Hepatocyte (in vitro differentiated cells): ENCODE results near the gene SNX19. TPM values are rescaled to one million over a fixed set of nuclear protein-coding genes. Genes with fewer than 3 reads are reported as not detected.
"Not testable (repeated sequence)": the region's sequence is repeated elsewhere in the genome, so short reads cannot be mapped to it uniquely, and the experiment has no call there.

Source experiments
- DNase-seq: peaks from one replicate; pipeline ENCODE4 v3.0.0-alpha.2; 2016; ENCODE audit warnings: low spot score
- H2AFZ ChIP-seq: fragments of 200-600 bp; sonication (generic); 2 replicates; pipeline ENCODE4 v1.6.0; 2016; ENCODE audit warnings: antibody characterized with exemption, mild to moderate bottlenecking
- H3K27ac ChIP-seq: fragments of 200-600 bp; sonication (generic); 2 replicates; pipeline ENCODE4 v1.5.1; 2016; ENCODE audit warnings: mild to moderate bottlenecking
- H3K27me3 ChIP-seq: fragments of 200-600 bp; sonication (generic); 2 replicates; pipeline ENCODE4 v1.6.1; 2016
- H3K36me3 ChIP-seq: fragments of 200-600 bp; sonication (generic); replicated peaks from 2 replicates; pipeline ENCODE4 v1.5.1; 2016; ENCODE audit warnings: low read depth; ENCODE audit not compliant: insufficient read depth
- H3K4me1 ChIP-seq: fragments of 200-600 bp; sonication (generic); 2 replicates; pipeline ENCODE4 v1.5.1; 2016; ENCODE audit warnings: mild to moderate bottlenecking, moderate library complexity; ENCODE audit not compliant: insufficient read depth
- H3K4me2 ChIP-seq: fragments of 200-600 bp; sonication (generic); 2 replicates; pipeline ENCODE4 v1.6.0; 2016
- H3K4me3 ChIP-seq: fragments of 200-600 bp; sonication (generic); 2 replicates; pipeline ENCODE4 v1.5.1; 2016; ENCODE audit warnings: mild to moderate bottlenecking
- H3K79me2 ChIP-seq: fragments of 200-600 bp; sonication (generic); 2 replicates; pipeline ENCODE4 v1.6.0; 2017; ENCODE audit warnings: mild to moderate bottlenecking
- H3K9me2 ChIP-seq: fragments of 200-600 bp; sonication (generic); replicated peaks from 2 replicates; pipeline ENCODE4 v1.6.0; 2017; ENCODE audit warnings: mild to moderate bottlenecking; ENCODE audit not compliant: insufficient read depth
- H3K9me3 ChIP-seq: fragments of 200-600 bp; sonication (generic); 2 replicates; pipeline ENCODE4 v1.5.1; 2016; ENCODE audit warnings: low read depth, mild to moderate bottlenecking
- H4K20me1 ChIP-seq: fragments of 200-600 bp; sonication (generic); 2 replicates; pipeline ENCODE4 v1.6.0; 2016; ENCODE audit warnings: mild to moderate bottlenecking; ENCODE audit not compliant: insufficient read depth, poor library complexity, severe bottlenecking
- EZH2 ChIP-seq: fragments of 200-600 bp; sonication (generic); IDR thresholded peaks from 2 replicates; pipeline ENCODE4 v1.6.1; 2016; ENCODE audit warnings: antibody characterized with exemption, mild to moderate bottlenecking, borderline replicate concordance
- EZH2phosphoT487 ChIP-seq: fragments of 200-600 bp; sonication (generic); IDR thresholded peaks from one replicate; pipeline ENCODE4 v1.6.1; 2018; ENCODE audit warnings: antibody characterized with exemption, mild to moderate bottlenecking, low read depth, moderate library complexity; ENCODE audit not compliant: unreplicated experiment, severe bottlenecking
- WGBS: methylation state at CpG from one replicate; pipeline ENCODE4 v1.1.6; 2016; ENCODE audit warnings: low lambda C conversion rate; ENCODE audit errors: missing lambda C conversion rate; 5-methylcytosine and 5-hydroxymethylcytosine counted together
- polyA plus RNA-seq: library from polyadenylated mRNA; unstranded; fragments of >200 nt; fragmentation: Nextera tagmentation; extraction: Ambion mirVana; gene quantifications from 2 replicates; pipeline ENCODE4 v1.2.1, GENCODE V29; 2016
- total RNA-seq: library from RNA; depleted of rRNA; stranded (reverse); fragments of >200 nt; gene quantifications from 2 replicates; pipeline ENCODE4 v1.2.3, GENCODE V29; 2014
- TF ChIP-seq, protein P1 (sequence below): fragments of 200-600 bp; sonication (generic); IDR thresholded peaks from 2 replicates; pipeline ENCODE4 v1.5.1; 2016; ENCODE audit warnings: antibody characterized with exemption, mild to moderate bottlenecking; ENCODE audit not compliant: poor library complexity

Gene SNX19
- total and polyA plus RNA-seq, 2 experiments from 2014 or later = 40.6 to 64.3 TPM

DNA sequence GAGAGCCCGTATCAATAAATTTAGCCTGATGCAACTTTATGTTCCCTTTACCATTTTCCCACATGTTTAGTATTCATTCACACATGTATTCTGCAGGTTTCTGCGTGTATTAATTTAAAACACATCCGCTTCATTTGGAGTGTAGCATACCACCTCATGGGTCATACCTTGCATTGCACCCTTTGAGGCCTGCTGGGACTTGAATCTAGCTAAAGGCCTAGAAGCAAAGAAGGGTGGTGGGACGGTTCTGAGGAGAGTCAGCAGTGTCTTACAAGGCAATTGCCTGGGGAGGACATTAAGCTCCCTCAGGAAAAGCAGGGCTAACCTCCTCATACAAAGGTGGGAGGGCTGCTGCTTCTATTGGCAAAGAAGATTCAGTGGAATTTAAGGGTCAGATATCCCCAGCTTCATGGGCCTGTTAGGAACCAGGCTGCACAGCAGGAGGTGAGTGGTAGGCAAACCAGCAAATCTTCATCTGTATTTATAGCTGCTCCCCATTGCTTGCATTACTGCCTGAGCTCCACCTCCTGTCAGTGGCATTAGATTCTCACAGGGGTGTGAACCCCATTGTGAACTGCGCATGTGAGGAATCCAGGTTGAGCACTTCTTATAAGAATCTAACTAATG, 15.9 kb upstream of the SNX19 start:
- TF ChIP-seq EZH2phosphoT487 (no peak), EZH2 (no peak)
- TF ChIP-seq, protein P1, sequence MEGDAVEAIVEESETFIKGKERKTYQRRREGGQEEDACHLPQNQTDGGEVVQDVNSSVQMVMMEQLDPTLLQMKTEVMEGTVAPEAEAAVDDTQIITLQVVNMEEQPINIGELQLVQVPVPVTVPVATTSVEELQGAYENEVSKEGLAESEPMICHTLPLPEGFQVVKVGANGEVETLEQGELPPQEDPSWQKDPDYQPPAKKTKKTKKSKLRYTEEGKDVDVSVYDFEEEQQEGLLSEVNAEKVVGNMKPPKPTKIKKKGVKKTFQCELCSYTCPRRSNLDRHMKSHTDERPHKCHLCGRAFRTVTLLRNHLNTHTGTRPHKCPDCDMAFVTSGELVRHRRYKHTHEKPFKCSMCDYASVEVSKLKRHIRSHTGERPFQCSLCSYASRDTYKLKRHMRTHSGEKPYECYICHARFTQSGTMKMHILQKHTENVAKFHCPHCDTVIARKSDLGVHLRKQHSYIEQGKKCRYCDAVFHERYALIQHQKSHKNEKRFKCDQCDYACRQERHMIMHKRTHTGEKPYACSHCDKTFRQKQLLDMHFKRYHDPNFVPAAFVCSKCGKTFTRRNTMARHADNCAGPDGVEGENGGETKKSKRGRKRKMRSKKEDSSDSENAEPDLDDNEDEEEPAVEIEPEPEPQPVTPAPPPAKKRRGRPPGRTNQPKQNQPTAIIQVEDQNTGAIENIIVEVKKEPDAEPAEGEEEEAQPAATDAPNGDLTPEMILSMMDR = no peak
- DNase-seq = no peak
- Histone ChIP-seq H3K9me3 (no peaks in the 10 kb centered on the region), H3K4me3 (no peak overlapping the region), H3K9me2 (no peaks in the 10 kb centered on the region), H3K36me3 (no peaks in the 10 kb centered on the region), H3K27me3 (no peaks in the 10 kb centered on the region), H2AFZ (no peak overlapping the region), H3K27ac (no peak overlapping the region), H4K20me1 (no peaks in the 10 kb centered on the region), H3K79me2 (no peaks in the 10 kb centered on the region), H3K4me1 (no peaks in the 10 kb centered on the region), H3K4me2 (no peak overlapping the region)
- WGBS = 89% methylated on average over 5 of the region's 5 CpGs

DNA sequence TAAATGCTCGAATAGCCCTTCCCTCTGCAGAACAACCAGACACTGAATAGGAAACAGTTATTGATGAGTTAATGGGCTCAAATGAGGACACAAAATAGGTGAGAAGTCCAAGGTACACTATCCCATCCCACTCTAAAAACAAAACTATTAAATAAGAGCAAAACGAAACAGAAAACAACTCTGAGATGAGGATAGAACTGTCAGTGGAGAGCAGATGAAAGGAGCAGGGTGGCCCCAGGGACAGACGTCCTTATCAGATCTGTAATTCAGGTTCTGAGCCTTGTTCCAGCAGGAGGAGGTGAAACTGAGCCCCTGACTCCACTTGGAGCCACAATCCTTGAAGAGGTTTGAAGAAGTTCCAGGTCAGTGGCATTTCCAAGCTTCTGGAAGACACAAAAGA, 8.5 kb upstream of the SNX19 start:
- Histone ChIP-seq H3K4me2 (no peak overlapping the region), H3K36me3 (no peaks in the 10 kb centered on the region)

DNA sequence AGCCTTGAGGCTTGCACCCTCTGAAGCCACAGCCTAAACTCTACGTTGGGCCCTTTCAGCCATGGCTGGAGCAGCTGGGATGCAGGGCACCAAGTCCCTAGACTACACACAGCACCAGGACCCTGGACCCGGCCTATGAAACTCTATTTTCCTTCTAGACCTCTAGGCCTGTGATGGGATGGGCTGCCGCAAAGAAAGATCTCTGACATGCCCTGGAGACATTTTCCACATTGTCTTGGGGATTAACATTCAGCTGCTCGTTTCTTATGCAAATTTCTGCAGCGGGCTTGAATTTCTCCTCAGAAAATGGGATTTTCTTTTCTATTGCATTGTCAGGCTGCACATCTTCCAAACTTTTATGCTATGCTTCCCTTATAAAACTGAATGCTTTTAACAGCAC, 4.3 kb upstream of the SNX19 start:
- not testable (repeated sequence) for H2AFZ ChIP-seq, DNase-seq, H3K79me2 ChIP-seq, H3K4me1 ChIP-seq, H3K9me3 ChIP-seq, H3K4me2 ChIP-seq, H3K4me3 ChIP-seq, H3K36me3 ChIP-seq, H4K20me1 ChIP-seq, H3K27ac ChIP-seq, H3K9me2 ChIP-seq
- WGBS = 56% methylated on average over 5 of the region's 5 CpGs
- peaks cover 15% of the 10 kb centered on the region for H3K27me3 ChIP-seq

More for the DNA sequence above, 8.5 kb upstream of the SNX19 start:
- Histone ChIP-seq H3K27me3 (peaks cover 15% of the 10 kb centered on the region), H3K9me2 (no peaks in the 10 kb centered on the region), H3K9me3 (no peaks in the 10 kb centered on the region), H3K27ac (no peak overlapping the region), H3K79me2 (no peaks in the 10 kb centered on the region), H3K4me3 (no peak overlapping the region), H3K4me1 (no peaks in the 10 kb centered on the region), H4K20me1 (no peaks in the 10 kb centered on the region), H2AFZ (no peak overlapping the region)
- WGBS = 45% methylated on average over 3 of the region's 3 CpGs
- no peak for DNase-seq
- TF ChIP-seq EZH2phosphoT487 = no peak
- no peak for TF ChIP-seq EZH2
- TF ChIP-seq, protein P1 = no peak

DNA sequence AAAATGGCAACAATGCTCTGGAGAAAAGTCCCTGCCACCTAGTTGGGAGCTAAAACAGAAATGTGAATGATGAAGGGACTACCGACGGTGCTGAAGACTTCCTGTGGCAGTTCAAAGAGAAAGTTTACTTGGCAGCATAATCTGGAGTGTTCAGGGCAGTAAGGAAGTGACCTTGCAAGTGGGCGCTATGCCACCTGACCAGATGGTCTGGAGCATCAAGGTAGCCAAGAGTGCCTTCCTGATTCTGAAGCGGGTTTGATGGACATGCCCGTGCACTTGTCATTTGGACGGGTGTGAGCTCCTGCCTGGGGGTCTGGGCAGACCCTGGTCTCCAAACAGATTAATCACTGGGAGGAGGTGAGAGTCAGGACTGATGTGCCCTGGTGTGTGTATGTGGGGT, 1.8 kb upstream of the SNX19 start:
- 79% methylated on average over 6 of the region's 6 CpGs for WGBS
- no peak overlapping the region for H3K4me3 ChIP-seq

More for the DNA sequence above, 1.8 kb upstream of the SNX19 start:
- DNase-seq = no peak
- H3K9me2 ChIP-seq = no peaks in the 10 kb centered on the region
- H3K36me3 ChIP-seq = no peaks in the 10 kb centered on the region
- no peaks in the 10 kb centered on the region for H3K9me3 ChIP-seq
- H3K27ac ChIP-seq = no peak overlapping the region
- no peak overlapping the region for H3K4me2 ChIP-seq
- H3K79me2 ChIP-seq = peaks cover 27% of the 10 kb centered on the region
- no peaks in the 10 kb centered on the region for H4K20me1 ChIP-seq
- H3K4me1 ChIP-seq = peaks cover 8% of the 10 kb centered on the region
- peaks cover 8% of the 10 kb centered on the region for H3K27me3 ChIP-seq
- no peak for TF ChIP-seq EZH2phosphoT487
- no peak for TF ChIP-seq EZH2
- TF ChIP-seq, protein P1 = no peak
- no peak overlapping the region for H2AFZ ChIP-seq
